Sigmoid colon (tissue), 7 donors: Measurements from ENCODE around the gene DOCK1. TPM values are rescaled to one million over a fixed set of nuclear protein-coding genes. Genes with fewer than 3 reads are reported as not detected.

Experiments used
- DNase-seq: peaks from one replicate; pipeline ENCODE4 v3.0.0-alpha.2; 2019
- H3K27ac ChIP-seq, 4 donors: fragments of 200-600 bp; sonication (generic); one replicate each; pipeline ENCODE4 v1.5.1; 2016 to 2019; ENCODE audit warnings: mild to moderate bottlenecking in 1 of 4
- H3K27me3 ChIP-seq, 3 donors: fragments of 200-600 bp; sonication (generic); one replicate each; pipeline ENCODE4 v1.5.1; 2019; ENCODE audit warnings: mild to moderate bottlenecking in 1 of 3
- H3K36me3 ChIP-seq, 4 donors: fragments of 200-600 bp; sonication (generic); one replicate each; pipeline ENCODE4 v1.5.1; 2016 to 2019
- H3K4me1 ChIP-seq, 4 donors: fragments of 200-600 bp; sonication (generic); one replicate each; pipeline ENCODE4 v1.5.1; 2017 to 2019
- H3K4me3 ChIP-seq, 4 donors: fragments of 200-600 bp; sonication (generic); one replicate each; pipeline ENCODE4 v1.5.1; 2017 to 2019; ENCODE audit warnings: mild to moderate bottlenecking in 2 of 4, moderate library complexity in 1 of 4
- H3K9me3 ChIP-seq, 4 donors: fragments of 200-600 bp in 3 of 4; sonication (generic) in 3 of 4; one replicate each; pipeline versions ENCODE4 v1.5.1 to v1.6.1; 2013 to 2019
- EP300 ChIP-seq, 4 donors: sonication (generic); formaldehyde crosslinking; IDR thresholded peaks; one replicate each; pipeline ENCODE4 v1.6.1; 2017; ENCODE audit warnings: antibody characterized with exemption in 4 of 4
- POLR2A ChIP-seq, 2 donors: fragments of 450-650 bp; IDR thresholded peaks; one replicate each; pipeline ENCODE4 v1.6.1; 2016; ENCODE audit warnings: antibody characterized with exemption in 2 of 2, mild to moderate bottlenecking in 2 of 2, moderate library complexity in 2 of 2
- POLR2AphosphoS5 ChIP-seq, 4 donors: sonication (generic); formaldehyde crosslinking; IDR thresholded peaks; one replicate each; pipeline ENCODE4 v1.6.1; 2017; ENCODE audit warnings: antibody characterized with exemption in 4 of 4
- WGBS, 2 donors: extraction: QIAGEN DNeasy Blood & Tissue Kit; methylation state at CpG; one replicate each; pipeline ENCODE4 v1.1.7; 2013; 5-methylcytosine and 5-hydroxymethylcytosine counted together
- intact Hi-C: fragments of 100-400 bp; cut with DNase I; formaldehyde crosslinking; loops from one replicate; pipeline ENCODE4 v1.15.1; 2023
- polyA plus RNA-seq, 3 donors: library from polyadenylated mRNA; stranded (reverse); fragments of 200-250 nt; gene quantifications; one replicate each; pipeline ENCODE4 v1.2.3, GENCODE V29; 2013
- total RNA-seq, 4 donors: library from RNA; depleted of rRNA; stranded (reverse); fragments of >200 nt; gene quantifications; one replicate each; pipeline ENCODE4 v1.1.0, GENCODE V29; 2016
- TF ChIP-seq, protein P1 (sequence below), 4 experiments: fragments of 450-650 bp in 3 of 4; fragments of 200-600 bp in 1 of 4; IDR thresholded peaks; one replicate each; pipeline ENCODE4 v1.5.1; 2016 to 2019; ENCODE audit warnings: antibody characterized with exemption in 4 of 4, mild to moderate bottlenecking in 3 of 4, moderate library complexity in 2 of 4
- donor health status: healthy with polysubstance abuse.
- donor health status: Bipolar disorder and iron deficiency.
- donor health status: healthy.

DOCK1 gene
- total and polyA plus RNA-seq, 7 donors = 15.0 to 53.7 (median 40.2) TPM

DNA sequence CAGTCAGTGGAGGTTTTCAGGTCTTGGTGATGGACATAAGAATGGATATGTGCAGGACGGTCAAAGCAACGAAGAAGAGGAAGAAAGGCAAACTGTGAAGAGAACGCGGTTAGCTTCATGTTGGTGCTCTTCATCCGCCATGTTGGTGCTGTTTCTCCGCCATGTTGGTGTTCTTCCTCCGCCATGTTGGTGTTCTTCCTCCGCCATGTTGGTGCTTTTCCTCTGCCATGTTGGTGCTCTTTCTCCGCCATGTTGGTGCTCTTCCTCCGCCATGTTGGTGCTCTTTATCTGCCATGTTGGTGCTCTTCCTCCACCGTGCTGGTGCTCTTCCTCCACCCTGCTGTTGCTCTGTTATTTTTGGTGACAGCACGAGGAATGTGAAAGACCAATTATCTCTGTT is 95.4 kb downstream of the DOCK1 start:
- peaks cover 0 to 61% (median 21%) of the 10 kb centered on the region in 4 donors for H3K36me3 ChIP-seq
- no peaks in the 10 kb centered on the region for H3K27me3 ChIP-seq
- intact Hi-C loops = no loop called here
- no peak overlapping the region for H3K27ac ChIP-seq
- H3K4me1 ChIP-seq = no peaks in the 10 kb centered on the region
- TF ChIP-seq, protein P1, sequence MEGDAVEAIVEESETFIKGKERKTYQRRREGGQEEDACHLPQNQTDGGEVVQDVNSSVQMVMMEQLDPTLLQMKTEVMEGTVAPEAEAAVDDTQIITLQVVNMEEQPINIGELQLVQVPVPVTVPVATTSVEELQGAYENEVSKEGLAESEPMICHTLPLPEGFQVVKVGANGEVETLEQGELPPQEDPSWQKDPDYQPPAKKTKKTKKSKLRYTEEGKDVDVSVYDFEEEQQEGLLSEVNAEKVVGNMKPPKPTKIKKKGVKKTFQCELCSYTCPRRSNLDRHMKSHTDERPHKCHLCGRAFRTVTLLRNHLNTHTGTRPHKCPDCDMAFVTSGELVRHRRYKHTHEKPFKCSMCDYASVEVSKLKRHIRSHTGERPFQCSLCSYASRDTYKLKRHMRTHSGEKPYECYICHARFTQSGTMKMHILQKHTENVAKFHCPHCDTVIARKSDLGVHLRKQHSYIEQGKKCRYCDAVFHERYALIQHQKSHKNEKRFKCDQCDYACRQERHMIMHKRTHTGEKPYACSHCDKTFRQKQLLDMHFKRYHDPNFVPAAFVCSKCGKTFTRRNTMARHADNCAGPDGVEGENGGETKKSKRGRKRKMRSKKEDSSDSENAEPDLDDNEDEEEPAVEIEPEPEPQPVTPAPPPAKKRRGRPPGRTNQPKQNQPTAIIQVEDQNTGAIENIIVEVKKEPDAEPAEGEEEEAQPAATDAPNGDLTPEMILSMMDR (IDR thresholded peaks at IDR 0.05) = no peak
- no peak for TF ChIP-seq EP300 (IDR thresholded peaks at IDR 0.05)
- TF ChIP-seq POLR2AphosphoS5 (IDR thresholded peaks at IDR 0.05) = no peak
- TF ChIP-seq POLR2A (IDR thresholded peaks at IDR 0.05) = no peak
- WGBS, 2 donors = 93 to 96% methylated on average over 12 of the region's 12 CpGs
- no peak overlapping the region for H3K4me3 ChIP-seq
- no peaks in the 10 kb centered on the region for H3K9me3 ChIP-seq
- DNase-seq = no peak

DNA sequence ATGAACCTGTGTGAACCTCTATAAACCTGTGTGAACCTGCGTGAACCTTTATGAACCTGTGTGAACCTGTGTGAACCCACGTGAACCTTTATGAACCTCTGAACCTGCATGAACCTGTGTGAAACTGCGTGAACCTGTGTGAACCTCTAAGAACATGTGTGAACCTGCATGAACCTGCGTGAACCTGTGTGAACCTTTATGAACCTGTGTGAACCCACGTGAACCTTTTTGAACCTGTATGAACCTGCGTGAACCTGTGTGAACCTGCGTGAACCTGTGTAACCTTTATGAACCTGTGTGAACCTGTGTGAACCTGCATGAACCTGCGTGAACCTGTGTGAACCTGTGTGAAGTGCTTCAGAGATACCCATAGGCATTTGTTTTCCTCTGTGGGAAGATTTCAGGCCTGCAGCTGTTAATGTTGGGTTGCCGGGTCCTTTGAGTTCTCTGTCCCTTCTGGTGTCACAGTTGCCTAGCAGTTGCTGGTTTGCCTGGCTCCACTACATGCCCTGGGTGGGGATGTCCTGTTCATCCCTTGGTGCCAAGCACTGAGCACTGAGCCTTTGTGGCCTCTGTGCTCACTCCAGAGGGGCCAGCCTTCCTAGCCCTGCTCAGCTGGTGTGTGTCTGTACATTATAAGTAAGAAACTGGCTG is 97.9 kb downstream of the DOCK1 start:
- TF ChIP-seq EP300 (IDR thresholded peaks at IDR 0.05) (no peak), POLR2AphosphoS5 (IDR thresholded peaks at IDR 0.05) (no peak), POLR2A (IDR thresholded peaks at IDR 0.05) (no peak)
- TF ChIP-seq, protein P1 (IDR thresholded peaks at IDR 0.05) = no peak
- DNase-seq = no peak
- H3K9me3 ChIP-seq = no peaks in the 10 kb centered on the region
- H3K27ac ChIP-seq = no peak overlapping the region
- H3K36me3 ChIP-seq = peaks cover 0 to 63% (median 12%) of the 10 kb centered on the region in 4 donors
- H3K4me1 ChIP-seq = no peaks in the 10 kb centered on the region
- WGBS, 2 donors = 90 to 93% methylated on average over 9 of the region's 9 CpGs
- H3K4me3 ChIP-seq = no peak overlapping the region
- no peaks in the 10 kb centered on the region for H3K27me3 ChIP-seq
- intact Hi-C loops = no loop called here

DNA sequence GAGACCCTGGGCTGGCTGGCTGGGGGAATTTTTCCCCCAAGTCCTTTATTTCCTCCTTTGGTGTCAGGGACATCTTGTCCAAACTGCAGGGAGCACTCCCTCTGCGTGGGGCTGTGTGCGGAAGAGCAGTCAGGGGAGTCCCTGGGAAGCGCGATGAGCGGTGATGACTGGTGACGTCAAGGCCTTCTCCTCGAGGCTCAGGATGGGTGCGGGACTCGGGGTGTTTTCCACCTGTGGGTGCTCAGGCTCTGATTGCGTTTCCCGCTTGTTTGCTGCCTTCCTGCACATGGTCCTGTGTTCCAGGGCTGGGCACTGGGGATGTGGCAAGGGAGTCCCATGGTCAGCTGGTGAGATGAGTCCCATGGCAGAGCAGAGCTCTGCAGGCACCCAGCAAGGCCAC is 101.2 kb downstream of the DOCK1 start:
- no peak for DNase-seq
- Histone ChIP-seq H3K27me3 (no peaks in the 10 kb centered on the region), H3K36me3 (peaks cover 0 to 62% (median 7%) of the 10 kb centered on the region in 4 donors), H3K9me3 (no peaks in the 10 kb centered on the region), H3K4me3 (no peak overlapping the region), H3K4me1 (no peaks in the 10 kb centered on the region), H3K27ac (no peak overlapping the region)
- WGBS, 2 donors = 95 to 97% methylated on average over 11 of the region's 11 CpGs
- intact Hi-C loops = no loop called here
- TF ChIP-seq EP300 (IDR thresholded peaks at IDR 0.05) (no peak), POLR2AphosphoS5 (IDR thresholded peaks at IDR 0.05) (no peak), POLR2A (IDR thresholded peaks at IDR 0.05) (no peak)
- TF ChIP-seq, protein P1 (IDR thresholded peaks at IDR 0.05) = no peak

DNA sequence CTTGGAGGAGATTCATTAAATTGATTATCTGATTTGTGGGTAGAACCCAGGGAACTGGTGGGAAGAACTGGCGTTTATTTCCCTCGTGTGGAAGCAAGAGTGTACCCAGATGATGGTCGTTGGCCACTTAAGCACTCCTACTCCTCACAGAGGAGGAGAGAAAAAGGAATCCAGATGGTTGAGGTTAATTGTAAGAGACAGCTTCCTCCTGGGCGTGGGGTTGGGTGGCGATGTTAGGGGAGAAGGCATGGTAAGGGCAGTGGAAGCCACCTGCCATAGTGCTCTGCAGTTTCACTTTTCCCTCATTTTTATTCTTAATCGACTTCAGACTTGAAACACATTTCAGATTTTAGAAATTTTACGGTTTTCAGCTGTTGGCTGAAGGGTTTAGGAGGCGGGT is 104.1 kb downstream of the DOCK1 start:
- Histone ChIP-seq H3K36me3 (peaks cover 0 to 65% (median 9%) of the 10 kb centered on the region in 4 donors), H3K27ac (no peak overlapping the region), H3K9me3 (no peaks in the 10 kb centered on the region), H3K27me3 (no peaks in the 10 kb centered on the region), H3K4me1 (peaks cover 0 to 11% (median 7%) of the 10 kb centered on the region in 4 donors), H3K4me3 (no peak overlapping the region)
- DNase-seq = no peak
- TF ChIP-seq POLR2A (IDR thresholded peaks at IDR 0.05) (no peak), EP300 (IDR thresholded peaks at IDR 0.05) (no peak), POLR2AphosphoS5 (IDR thresholded peaks at IDR 0.05) (no peak)
- 51 to 65% methylated on average over 8 of the region's 8 CpGs for WGBS, 2 donors
- intact Hi-C loops = no loop called here

DNA sequence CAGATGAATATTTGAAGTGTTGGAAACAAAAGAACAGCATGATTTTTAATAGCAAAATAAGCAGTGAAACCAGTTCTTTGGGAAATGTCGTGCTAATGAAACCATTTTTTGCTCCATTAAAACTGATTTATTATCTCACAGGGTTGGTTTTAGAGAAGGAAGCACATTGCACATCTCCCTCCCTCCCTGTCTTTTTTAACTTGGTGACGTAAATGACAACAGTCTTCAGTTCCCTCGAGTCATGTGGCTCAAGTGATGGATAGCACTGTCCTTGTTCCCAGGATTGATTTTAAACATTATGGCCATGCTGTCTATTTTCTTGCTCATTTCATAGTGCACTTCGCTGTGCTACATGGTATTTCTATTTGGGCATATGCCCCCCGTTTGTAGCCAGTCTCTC is 105.9 kb downstream of the DOCK1 start:
- peaks cover 0 to 64% (median 9%) of the 10 kb centered on the region in 4 donors for H3K36me3 ChIP-seq
- no peaks in the 10 kb centered on the region for H3K27me3 ChIP-seq
- DNase-seq = no peak
- no peak overlapping the region for H3K4me3 ChIP-seq
- no peaks in the 10 kb centered on the region for H3K9me3 ChIP-seq
- peaks cover 0 to 11% (median 7%) of the 10 kb centered on the region in 4 donors for H3K4me1 ChIP-seq
- intact Hi-C loops = loop anchor here (10.0 kb wide), 1 partner anchor 106 kb away; the partner anchor contains the start of gene DOCK1
- H3K27ac ChIP-seq = no peak overlapping the region
- WGBS, 2 donors = 63 to 72% methylated on average over 5 of the region's 5 CpGs
- TF ChIP-seq, protein P1 (IDR thresholded peaks at IDR 0.05) = no peak
- TF ChIP-seq POLR2A (IDR thresholded peaks at IDR 0.05) (no peak), POLR2AphosphoS5 (IDR thresholded peaks at IDR 0.05) (no peak), EP300 (IDR thresholded peaks at IDR 0.05) (no peak)
